Measurements from ENCODE around the gene SLC6A20. TPM values are rescaled to one million over a fixed set of nuclear protein-coding genes. Genes with fewer than 3 reads are reported as not detected.

Gene SLC6A20
- total RNA-seq, 1 experiment from 2014 or later = 0.89 TPM

DNA sequence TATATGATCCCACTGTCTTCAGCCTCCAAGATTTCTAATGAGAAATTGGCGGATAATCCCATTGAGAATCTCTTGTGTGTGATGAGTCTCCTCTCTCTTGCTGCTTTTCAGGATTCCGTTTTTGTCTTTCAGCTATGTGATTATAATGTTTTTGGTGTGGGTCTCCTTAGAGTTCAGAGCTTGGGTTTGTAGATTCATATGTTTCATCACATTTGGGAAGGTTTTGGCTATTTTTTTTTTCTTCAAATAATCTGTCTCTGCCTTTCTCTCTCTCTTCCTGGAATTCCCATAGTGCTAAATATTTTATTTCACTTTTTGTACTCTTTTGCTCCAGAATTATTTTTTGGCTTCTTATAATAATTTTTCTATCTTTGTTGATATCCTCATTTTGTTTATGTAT lies 66.7 kb downstream of the SLC6A20 start:
- Histone ChIP-seq H3K27ac (ENCODE audit: low read depth, low read length) (no peak overlapping the region), H3K4me1 (ENCODE audit: control insufficient read depth in 1 of 2, insufficient read depth in 2 of 2, low read length in 2 of 2) (no peaks in the 10 kb centered on the region), H4K20me1 (ENCODE audit: insufficient read depth) (no peaks in the 10 kb centered on the region), H3K27me3 (ENCODE audit: insufficient read depth, low read length) (no peaks in the 10 kb centered on the region), H3K4me3 (replicated peaks in 1 of 2; ENCODE audit: low read depth in 1 of 2, low read length in 2 of 2) (no peak overlapping the region), H3K79me2 (ENCODE audit: insufficient read depth, low read length) (no peaks in the 10 kb centered on the region), H3K9me2 (ENCODE audit: insufficient read depth) (no peaks in the 10 kb centered on the region), H3K9ac (ENCODE audit: low read length) (no peak overlapping the region), H3K9me3 (ENCODE audit: control insufficient read depth in 1 of 2, insufficient read depth in 1 of 2, low read depth in 1 of 2, low read length in 2 of 2) (no peaks in the 10 kb centered on the region), H2AFZ (ENCODE audit: low read depth, low read length, poor library complexity, severe bottlenecking) (no peak overlapping the region), H3K36me3 (ENCODE audit: control insufficient read depth in 1 of 2, insufficient read depth in 2 of 2, low read length in 2 of 2) (peaks cover 4 to 12% of the 10 kb centered on the region in 2 experiments; a peak in 3 of 4 replicates), H3K4me2 (ENCODE audit: low read length) (no peak overlapping the region)
- intact Hi-C loops (cut with micrococcal nuclease) = no loop called here
- TF ChIP-seq TCF7L2 (IDR thresholded peaks at IDR 0.05; ENCODE audit: borderline replicate concordance, extremely low read depth, insufficient read depth, insufficient read length) = no peak
- TF ChIP-seq, protein P1, sequence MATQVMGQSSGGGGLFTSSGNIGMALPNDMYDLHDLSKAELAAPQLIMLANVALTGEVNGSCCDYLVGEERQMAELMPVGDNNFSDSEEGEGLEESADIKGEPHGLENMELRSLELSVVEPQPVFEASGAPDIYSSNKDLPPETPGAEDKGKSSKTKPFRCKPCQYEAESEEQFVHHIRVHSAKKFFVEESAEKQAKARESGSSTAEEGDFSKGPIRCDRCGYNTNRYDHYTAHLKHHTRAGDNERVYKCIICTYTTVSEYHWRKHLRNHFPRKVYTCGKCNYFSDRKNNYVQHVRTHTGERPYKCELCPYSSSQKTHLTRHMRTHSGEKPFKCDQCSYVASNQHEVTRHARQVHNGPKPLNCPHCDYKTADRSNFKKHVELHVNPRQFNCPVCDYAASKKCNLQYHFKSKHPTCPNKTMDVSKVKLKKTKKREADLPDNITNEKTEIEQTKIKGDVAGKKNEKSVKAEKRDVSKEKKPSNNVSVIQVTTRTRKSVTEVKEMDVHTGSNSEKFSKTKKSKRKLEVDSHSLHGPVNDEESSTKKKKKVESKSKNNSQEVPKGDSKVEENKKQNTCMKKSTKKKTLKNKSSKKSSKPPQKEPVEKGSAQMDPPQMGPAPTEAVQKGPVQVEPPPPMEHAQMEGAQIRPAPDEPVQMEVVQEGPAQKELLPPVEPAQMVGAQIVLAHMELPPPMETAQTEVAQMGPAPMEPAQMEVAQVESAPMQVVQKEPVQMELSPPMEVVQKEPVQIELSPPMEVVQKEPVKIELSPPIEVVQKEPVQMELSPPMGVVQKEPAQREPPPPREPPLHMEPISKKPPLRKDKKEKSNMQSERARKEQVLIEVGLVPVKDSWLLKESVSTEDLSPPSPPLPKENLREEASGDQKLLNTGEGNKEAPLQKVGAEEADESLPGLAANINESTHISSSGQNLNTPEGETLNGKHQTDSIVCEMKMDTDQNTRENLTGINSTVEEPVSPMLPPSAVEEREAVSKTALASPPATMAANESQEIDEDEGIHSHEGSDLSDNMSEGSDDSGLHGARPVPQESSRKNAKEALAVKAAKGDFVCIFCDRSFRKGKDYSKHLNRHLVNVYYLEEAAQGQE (IDR thresholded peaks at IDR 0.05; ENCODE audit: low read depth) = no peak
- no peak for TF ChIP-seq EGR1 (IDR thresholded peaks at IDR 0.05; ENCODE audit: low read depth)
- TF ChIP-seq ELF1 (IDR thresholded peaks at IDR 0.05; ENCODE audit: borderline replicate concordance, low read depth) = no peak
- TF ChIP-seq POLR2AphosphoS5 (IDR thresholded peaks at IDR 0.05; ENCODE audit: low read depth, low read length) = no peak
- TF ChIP-seq CTCF (IDR thresholded peaks at IDR 0.05 in 2 of 3, conservative IDR thresholded peaks at IDR 0.05 in 1 of 3; ENCODE audit: borderline replicate concordance in 1 of 3, insufficient read depth in 1 of 3, low read depth in 2 of 3, low read length in 2 of 3) = no peak
- TF ChIP-seq RAD21 (IDR thresholded peaks at IDR 0.05; ENCODE audit: low read depth) = no peak
- no peak for DNase-seq (ENCODE audit: low read depth, low spot score)
- ChIA-PET CTCF (no interaction called here), POLR2A (no interaction called here), RAD21 (ENCODE audit: low non-redundant PET in 1 of 2, low total read pairs in 2 of 2, uncharacterized antibody in 2 of 2, unreplicated experiment in 2 of 2) (no interaction called here)
- no peak for ATAC-seq
- BruUV-seq (replicated peaks) = no TSS peak
